Kidney capillary endothelial cell (primary cell): ENCODE measurements around the gene NAXE.
"Not testable (repeated sequence)": the region's sequence is repeated elsewhere in the genome, so short reads cannot be mapped to it uniquely, and the experiment has no call there.

Source experiments
- DNase-seq: peaks from one replicate; pipeline ENCODE4 v3.0.0-alpha.2; 2018; ENCODE audit warnings: low spot score

The NAXE gene

DNA sequence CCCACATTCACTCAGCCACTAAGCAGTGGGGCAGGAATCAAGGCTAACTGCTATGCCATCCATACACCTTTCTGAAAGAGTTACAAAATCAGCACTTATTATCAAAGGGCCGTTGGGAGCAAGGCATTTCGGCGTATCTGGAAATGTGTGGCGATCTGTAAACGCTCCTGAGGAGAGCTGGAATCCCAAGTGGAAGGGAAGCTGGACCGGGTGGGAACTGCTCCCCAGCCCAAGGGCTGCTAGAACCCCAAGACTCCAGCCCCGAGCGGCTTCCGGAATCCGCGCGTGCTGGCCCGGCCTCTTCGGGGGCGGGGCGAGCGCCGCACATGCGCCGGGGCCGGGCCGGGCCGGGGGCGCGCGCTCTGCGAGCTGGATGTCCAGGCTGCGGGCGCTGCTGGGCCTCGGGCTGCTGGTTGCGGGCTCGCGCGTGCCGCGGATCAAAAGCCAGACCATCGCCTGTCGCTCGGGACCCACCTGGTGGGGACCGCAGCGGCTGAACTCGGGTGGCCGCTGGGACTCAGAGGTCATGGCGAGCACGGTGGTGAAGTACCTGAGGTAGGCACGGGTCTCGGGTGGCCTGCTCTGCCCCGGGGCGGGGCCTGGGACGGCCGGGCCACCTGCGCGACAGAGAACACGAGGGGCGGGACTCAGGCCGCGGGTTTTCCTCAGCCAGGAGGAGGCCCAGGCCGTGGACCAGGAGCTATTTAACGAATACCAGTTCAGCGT is at the start of gene NAXE:
TSS of gene NAXE (plus strand) at position 345 of the 726 bp plus-strand sequence. CDS start at position 374, 29 bp downstream.
- DNase-seq: peak; percentile 38

DNA sequence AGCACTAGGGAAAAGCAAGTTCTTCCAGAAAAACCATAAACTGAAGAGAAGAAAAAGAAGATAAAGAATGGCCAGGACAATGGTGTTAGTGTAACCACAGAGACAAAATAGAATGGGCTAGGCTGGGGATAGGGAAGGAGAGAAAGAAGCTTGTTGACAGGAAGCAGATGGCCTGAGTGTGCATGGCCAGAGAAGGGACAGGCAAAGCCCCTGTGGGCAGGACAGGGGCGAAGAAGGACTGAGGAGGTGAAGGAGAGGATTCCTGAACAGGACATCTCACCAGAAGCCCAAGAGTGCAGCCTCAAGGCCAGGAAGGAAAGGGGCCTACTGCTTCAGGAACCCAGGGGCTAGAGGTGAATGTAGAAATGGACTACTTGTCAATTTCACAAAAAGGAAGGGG is 48.5 kb upstream of the NAXE start:
- DNase-seq: no peak

GRCh38 chr1:156544592-156545102 is 46.9 kb upstream of the NAXE start:
- no peak for DNase-seq

- DNase-seq: no peak
These were observed 45.3 kb upstream of the NAXE start for GRCh38 chr1:156546267-156546666.

DNA sequence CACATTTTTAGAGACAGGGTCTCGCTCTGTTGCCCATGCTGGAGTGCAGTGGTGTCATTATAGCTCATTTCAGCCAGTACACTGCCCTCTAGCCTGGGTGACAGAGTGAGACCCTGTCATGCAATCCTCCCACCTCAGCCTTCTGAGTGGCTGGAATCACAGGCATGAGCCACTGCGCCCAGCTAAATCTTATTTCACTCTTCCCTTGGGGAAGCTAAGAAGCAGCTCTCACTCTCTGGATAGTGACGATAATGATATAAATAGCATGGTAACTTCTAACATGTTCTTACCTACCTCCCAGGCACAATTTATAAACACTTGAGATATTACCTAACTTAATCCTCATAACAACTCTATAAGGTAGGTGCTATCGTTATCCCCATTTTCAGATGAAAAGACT is 44.1 kb upstream of the NAXE start:
- DNase-seq: no peak

- DNase-seq: no peak
These were observed 43.6 kb upstream of the NAXE start for GRCh38 chr1:156547982-156548381.

DNA sequence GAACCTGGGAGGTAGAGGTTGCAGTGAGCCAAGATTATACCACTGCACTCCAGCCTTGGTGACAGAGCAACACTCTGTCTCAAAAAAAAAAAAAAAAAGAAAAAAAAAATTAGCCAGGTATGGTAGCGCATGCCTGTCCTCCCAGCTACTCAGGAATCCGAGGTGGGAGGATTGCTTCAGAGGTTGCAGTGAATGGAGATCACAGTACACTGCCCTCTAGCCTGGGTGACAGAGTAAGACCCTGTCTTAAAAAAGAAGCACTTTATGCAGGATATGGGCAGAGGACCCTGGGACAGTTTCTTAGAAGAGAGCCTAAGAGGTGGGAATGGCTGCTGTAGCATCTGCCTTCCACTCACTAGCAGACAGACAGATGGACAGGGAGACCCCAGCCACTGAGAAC is 42.2 kb upstream of the NAXE start:
- no peak for DNase-seq

- DNase-seq: no peak
These were observed 41.7 kb upstream of the NAXE start for GRCh38 chr1:156549831-156550230.

GRCh38 chr1:156550346-156550745 is 41.2 kb upstream of the NAXE start:
- no peak for DNase-seq

- no peak for DNase-seq
These were observed 40.4 kb upstream of the NAXE start for GRCh38 chr1:156551066-156551643.

DNA sequence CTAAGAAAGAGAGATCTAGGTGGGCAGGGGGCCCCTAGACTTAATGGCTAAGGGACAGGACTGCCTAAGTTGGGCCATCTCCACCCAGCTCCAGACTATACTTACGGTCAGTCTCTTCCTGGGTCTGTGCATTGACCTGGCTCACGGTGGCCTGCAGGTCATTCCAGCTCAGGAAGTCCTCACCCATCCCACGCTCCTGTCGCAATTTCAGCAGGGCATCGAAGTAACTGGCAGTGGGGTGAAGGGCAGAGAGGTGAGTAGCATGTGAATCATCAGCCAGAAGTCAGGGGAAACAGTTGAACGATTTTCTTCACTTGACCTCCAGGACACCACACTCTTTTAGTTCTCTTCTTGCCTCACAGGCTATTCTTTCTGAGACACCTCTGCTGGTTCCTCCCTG is 39.7 kb upstream of the NAXE start:
- DNase-seq: no peak

DNA sequence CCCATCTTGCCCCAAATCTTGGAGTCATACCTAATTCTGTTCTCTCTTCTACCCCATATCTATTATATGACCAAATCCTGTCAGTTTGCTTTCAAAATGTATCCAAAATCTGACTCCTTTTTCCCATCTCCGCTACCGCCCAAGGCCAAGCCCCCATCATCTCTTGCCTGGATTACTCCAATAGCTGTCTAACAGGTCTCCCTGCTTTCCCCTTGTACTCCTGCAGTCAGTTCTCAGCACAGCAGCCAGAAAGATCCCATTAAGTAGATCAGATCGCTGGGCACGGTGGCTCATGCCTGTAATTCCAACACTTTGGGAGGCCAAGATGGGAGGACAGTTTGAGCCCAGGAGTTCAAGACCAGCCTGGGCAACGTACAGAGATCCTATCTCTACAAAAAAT is 39.1 kb upstream of the NAXE start:
- DNase-seq: no peak

DNA sequence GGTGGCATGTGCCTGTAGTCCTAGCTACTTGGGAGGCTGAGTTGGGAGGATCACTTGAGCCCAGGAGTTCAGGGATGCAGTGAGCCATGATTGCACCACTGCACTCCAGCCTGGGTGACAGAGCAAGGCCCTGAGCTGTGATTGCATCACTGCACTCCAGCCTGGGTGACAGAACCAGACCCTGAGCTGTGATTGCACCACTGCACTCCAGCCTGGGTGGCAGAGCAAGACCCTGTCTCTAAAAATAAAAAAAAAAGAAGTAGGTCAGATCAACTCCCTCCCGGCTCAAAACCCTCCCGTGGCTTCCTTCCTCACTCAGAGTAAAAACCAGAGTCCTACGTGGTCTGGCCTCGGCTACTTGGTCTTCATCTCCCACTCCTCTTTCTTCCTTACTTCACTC is 38.6 kb upstream of the NAXE start:
- not testable (repeated sequence) for DNase-seq

- DNase-seq: no peak
These were observed 37.6 kb upstream of the NAXE start for GRCh38 chr1:156553860-156554485.

- DNase-seq: no peak
These were observed 36.6 kb upstream of the NAXE start for GRCh38 chr1:156554971-156555370.

GRCh38 chr1:156555715-156556114 is 35.9 kb upstream of the NAXE start:
- no peak for DNase-seq

DNA sequence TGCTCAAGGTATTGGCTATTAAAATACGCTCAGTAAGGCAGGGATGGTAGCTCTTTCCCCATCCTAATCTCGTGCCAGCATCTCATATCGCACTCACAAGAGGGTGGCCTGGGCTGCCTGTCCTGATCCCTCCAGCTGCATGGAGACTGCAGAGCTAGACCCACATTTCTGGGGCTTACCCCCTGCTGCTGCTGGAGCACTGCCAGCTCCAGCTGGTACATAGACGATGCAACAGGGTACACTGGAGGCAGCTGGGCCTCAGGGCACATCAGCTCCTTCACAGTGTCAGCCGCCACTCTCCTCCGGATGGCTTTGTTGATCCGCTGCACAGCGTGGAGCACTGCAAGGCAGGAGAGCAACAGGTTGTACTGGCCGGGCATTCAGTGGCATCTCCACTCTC is 35.2 kb upstream of the NAXE start:
- no peak for DNase-seq

DNA sequence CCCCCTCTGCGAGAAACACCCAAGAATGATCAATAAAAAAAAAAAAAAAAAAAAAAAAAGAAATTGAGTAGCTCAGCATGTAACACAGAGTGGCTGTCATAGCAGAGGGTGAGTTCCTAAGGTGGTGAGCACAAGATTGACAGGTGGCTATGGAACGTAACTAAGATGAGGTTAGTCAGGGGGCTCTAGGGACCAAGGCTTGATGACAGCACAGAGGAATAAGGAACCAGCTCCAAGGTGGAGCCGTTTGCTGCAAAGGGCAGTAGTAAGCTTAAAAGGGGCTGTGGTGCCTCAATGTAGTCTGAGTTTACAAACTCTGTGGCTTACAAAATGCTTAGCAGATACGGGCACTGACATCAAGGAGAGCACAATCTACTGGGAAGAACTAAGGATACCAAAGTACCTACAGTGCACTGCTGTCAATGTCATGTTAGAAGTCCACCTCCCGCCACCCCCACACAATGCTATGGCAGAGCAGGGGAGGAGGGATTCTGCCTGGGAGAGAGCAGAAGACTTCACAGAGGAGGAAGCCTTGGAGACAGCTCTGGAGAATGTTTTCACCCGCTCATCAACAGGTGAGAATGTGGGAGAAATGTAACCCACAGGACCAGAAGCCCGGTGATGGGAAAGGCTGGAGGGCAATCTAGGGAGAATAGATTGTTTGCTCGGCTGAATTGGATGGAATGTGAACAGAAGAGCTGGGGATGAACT is 32.3 kb upstream of the NAXE start:
- DNase-seq: no peak

- no peak for DNase-seq
These were observed 31.7 kb upstream of the NAXE start for GRCh38 chr1:156559797-156560385.

- DNase-seq: no peak
These were observed 30.9 kb upstream of the NAXE start for GRCh38 chr1:156560585-156561163.

DNA sequence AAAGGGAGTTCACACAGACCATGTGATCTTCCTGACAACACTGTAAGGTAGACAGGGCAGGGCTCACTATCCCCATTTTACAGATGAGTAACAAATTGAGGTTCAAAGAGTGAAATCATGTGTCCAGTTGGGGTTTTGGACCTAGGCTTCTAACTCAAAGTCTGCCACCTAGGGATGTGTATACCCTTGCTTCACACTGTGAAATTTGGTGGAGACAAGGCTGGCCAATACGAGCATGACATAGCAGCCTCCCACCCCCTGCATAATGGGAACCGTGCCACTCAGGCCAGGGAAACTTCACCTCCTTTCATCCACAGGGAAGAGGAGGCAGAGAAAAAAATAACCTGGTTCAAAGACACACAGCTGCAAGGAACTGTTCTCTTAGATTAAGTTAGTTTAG is 26.1 kb upstream of the NAXE start:
- DNase-seq: no peak

- DNase-seq: no peak
These were observed 25.1 kb upstream of the NAXE start for GRCh38 chr1:156566436-156566835.
